HCT116 (cell line): ENCODE results near the gene MAPK7.

Experiments used
- POLR2A ChIP-seq: IDR thresholded peaks from 2 replicates; pipeline ENCODE4 v1.7.0; 2011; ENCODE audit warnings: borderline replicate concordance; ENCODE audit not compliant: insufficient read depth, insufficient read length; ENCODE audit errors: extremely low read depth
- POLR2AphosphoS5 ChIP-seq: IDR thresholded peaks from 2 replicates; pipeline ENCODE4 v1.6.1; 2011; ENCODE audit warnings: mild to moderate bottlenecking, low read depth, low read length, moderate library complexity
- SIN3A ChIP-seq: IDR thresholded peaks from 2 replicates; pipeline ENCODE4 v1.6.1; 2012; ENCODE audit warnings: low read depth
- TF ChIP-seq, protein P1 (sequence below), 3 experiments: fragments of 200-600 bp in 1 of 3; sonication (generic) in 1 of 3; IDR thresholded peaks in 2 of 3; conservative IDR thresholded peaks in 1 of 3; 2 replicates each; pipeline ENCODE4 v1.5.1; 2012 to 2017; ENCODE audit warnings: low read depth in 2 of 3, low read length in 2 of 3, antibody characterized with exemption in 1 of 3, borderline replicate concordance in 1 of 3, control low read depth in 1 of 3, mild to moderate bottlenecking in 1 of 3, mixed read lengths in 1 of 3, mixed run types in 1 of 3, moderate library complexity in 1 of 3; ENCODE audit not compliant: insufficient read depth in 1 of 3
- TF ChIP-seq, protein P2 (sequence below): IDR thresholded peaks from 2 replicates; pipeline ENCODE4 v1.6.1; 2012; ENCODE audit warnings: low read depth

DNA sequence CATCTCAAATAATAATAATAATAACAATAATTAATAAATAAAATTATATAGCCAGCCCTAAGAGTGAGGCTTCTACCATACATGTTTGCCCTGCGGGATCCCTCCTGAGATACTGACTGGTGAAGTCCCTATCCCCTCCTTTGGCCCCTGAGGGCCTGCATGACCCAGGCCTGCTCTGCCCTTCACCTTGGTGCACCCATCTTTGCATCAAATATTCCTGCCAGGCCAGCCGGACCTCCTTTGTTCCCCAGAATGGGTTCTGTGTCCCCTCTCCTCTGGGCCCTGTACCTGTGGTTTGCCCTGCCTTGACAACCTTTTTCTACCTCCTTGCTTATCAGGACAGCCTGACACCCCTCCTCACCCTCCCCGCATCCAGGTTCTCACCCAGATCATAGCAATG is 30.8 kb downstream of the MAPK7 start:
- no peak for TF ChIP-seq POLR2AphosphoS5
- TF ChIP-seq, protein P1, sequence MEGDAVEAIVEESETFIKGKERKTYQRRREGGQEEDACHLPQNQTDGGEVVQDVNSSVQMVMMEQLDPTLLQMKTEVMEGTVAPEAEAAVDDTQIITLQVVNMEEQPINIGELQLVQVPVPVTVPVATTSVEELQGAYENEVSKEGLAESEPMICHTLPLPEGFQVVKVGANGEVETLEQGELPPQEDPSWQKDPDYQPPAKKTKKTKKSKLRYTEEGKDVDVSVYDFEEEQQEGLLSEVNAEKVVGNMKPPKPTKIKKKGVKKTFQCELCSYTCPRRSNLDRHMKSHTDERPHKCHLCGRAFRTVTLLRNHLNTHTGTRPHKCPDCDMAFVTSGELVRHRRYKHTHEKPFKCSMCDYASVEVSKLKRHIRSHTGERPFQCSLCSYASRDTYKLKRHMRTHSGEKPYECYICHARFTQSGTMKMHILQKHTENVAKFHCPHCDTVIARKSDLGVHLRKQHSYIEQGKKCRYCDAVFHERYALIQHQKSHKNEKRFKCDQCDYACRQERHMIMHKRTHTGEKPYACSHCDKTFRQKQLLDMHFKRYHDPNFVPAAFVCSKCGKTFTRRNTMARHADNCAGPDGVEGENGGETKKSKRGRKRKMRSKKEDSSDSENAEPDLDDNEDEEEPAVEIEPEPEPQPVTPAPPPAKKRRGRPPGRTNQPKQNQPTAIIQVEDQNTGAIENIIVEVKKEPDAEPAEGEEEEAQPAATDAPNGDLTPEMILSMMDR (IDR thresholded peaks at IDR 0.05 in 2 of 3, conservative IDR thresholded peaks at IDR 0.05 in 1 of 3; ENCODE audit: borderline replicate concordance in 1 of 3, insufficient read depth in 1 of 3, low read depth in 2 of 3, low read length in 2 of 3): no peak
- TF ChIP-seq, protein P2, sequence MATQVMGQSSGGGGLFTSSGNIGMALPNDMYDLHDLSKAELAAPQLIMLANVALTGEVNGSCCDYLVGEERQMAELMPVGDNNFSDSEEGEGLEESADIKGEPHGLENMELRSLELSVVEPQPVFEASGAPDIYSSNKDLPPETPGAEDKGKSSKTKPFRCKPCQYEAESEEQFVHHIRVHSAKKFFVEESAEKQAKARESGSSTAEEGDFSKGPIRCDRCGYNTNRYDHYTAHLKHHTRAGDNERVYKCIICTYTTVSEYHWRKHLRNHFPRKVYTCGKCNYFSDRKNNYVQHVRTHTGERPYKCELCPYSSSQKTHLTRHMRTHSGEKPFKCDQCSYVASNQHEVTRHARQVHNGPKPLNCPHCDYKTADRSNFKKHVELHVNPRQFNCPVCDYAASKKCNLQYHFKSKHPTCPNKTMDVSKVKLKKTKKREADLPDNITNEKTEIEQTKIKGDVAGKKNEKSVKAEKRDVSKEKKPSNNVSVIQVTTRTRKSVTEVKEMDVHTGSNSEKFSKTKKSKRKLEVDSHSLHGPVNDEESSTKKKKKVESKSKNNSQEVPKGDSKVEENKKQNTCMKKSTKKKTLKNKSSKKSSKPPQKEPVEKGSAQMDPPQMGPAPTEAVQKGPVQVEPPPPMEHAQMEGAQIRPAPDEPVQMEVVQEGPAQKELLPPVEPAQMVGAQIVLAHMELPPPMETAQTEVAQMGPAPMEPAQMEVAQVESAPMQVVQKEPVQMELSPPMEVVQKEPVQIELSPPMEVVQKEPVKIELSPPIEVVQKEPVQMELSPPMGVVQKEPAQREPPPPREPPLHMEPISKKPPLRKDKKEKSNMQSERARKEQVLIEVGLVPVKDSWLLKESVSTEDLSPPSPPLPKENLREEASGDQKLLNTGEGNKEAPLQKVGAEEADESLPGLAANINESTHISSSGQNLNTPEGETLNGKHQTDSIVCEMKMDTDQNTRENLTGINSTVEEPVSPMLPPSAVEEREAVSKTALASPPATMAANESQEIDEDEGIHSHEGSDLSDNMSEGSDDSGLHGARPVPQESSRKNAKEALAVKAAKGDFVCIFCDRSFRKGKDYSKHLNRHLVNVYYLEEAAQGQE: no peak
- no peak for TF ChIP-seq POLR2A
- TF ChIP-seq SIN3A: no peak
